SIG-M5 (cell line): Measurements from ENCODE around the gene RFX3.
A peak's percentile ranks its signal among the peaks of the same experiment; 100 is the strongest.

Source experiments
- DNase-seq: peaks from one replicate; lab custom pipeline; 2025; lab: John Stamatoyannopoulos, UW

RFX3 gene

DNA sequence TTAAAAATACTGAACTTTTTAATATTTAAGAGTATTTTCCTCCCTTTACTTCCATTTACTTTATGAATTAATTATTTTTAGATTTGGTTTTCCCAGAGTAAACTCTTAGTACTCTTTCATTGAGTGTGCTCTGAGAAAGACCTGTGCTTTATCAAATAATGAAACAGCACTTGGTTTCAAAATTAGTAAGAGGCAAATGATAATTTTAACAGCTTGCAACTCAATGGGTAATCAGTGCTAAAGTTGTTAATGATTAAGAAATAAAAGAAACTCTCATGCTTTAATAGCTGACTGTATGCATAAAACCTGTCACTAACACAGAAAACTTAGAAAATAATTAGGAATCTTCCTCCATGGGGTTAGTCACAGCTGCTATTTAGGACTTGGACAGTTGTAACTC, 244.4 kb downstream of the RFX3 start:
- DNase-seq: no peak

DNA sequence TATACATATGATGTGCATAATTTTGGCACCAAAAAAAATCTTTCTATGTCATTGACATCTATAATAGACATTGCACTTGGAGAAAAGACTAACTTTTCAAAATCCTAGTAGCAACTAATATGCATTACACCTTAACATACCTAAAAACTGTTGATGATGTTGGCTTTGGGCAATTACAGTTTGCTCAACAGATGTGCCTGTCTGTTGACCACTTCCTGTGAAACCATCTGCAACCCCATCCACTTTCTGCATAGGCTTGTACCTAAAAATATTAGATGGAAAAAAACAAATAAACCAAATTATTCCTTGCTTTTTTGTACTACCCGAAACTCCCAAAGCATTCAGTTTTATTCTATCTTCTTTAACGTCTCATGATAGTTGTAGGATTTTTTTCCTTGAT, 248.6 kb downstream of the RFX3 start:
- no peak for DNase-seq

DNA sequence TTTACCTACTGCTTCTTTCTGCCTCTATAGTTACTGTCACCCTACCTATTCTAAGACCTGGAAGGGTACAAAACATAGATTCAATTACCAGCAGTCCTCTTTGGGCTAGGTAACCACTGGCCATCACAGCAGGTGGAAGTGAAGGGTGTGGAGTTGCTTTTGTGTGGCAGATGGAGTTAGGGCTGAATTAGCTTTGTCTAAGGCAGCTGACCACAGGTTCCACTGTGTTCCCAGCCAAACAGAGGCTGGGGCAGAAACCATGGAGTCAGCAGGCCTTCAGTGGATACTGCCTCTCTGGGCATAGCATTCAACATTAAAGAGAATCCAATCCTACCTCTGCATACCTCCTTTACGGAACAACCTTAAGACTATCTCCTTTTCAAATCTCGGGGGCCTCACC, 254.2 kb downstream of the RFX3 start:
- no peak for DNase-seq

DNA sequence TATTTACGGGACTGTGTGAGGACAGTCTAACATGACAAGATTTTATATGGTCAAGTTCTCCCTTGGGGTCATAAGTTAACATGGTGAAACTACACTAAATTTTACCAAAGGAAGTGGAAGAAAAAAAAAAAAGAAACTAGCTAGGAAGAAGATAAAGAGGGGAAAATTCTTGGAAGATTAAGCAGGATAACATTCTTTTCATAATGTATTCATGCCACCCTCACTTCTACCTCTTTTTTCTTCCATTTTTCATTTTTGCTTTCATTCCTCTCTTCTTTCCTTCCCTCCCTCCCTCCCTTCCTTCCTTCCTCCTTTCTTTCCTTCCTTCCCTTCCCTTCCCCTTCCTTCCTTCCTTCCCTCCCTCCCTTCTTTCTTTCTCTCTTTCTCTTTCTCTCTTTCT, 254.6 kb downstream of the RFX3 start:
- no peak for DNase-seq

DNA sequence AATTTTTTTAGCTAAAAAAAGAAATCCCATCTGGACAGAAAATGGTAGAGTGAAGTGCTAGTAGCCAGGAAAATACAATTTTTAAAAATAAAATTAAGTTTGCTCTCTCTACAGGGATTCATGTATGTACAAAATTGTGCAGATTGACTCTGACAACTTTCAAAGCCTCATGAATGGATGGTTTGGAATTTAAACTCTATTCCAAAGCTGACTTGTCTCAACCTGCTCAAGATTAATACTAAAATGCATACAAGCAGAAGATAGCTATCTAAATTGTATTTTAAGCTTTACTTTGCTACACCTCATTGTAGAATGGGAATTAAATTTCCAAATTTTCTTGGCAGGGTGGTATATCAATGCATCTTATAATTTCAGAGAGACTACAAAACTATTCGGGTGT, 257.6 kb downstream of the RFX3 start:
- DNase-seq: no peak

DNA sequence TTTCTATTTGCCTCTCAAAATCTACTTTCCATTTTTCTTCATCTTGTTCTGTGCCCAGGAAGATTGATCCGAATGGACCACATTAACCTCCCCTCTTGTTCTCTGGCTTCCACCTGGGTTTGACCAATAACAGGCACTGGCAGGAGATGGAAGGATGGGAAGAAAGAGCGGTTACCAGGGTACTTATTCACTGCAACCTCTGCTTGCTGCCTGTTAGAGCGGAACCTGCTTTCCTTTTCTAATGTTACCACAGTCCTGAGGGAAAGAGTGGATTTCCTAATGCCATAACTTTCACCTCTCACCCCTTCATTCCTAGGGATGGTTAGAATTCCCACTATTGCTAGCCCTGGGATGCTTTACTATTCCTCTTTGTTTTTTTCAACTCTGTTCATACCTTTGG, 262.1 kb downstream of the RFX3 start:
- no peak for DNase-seq

DNA sequence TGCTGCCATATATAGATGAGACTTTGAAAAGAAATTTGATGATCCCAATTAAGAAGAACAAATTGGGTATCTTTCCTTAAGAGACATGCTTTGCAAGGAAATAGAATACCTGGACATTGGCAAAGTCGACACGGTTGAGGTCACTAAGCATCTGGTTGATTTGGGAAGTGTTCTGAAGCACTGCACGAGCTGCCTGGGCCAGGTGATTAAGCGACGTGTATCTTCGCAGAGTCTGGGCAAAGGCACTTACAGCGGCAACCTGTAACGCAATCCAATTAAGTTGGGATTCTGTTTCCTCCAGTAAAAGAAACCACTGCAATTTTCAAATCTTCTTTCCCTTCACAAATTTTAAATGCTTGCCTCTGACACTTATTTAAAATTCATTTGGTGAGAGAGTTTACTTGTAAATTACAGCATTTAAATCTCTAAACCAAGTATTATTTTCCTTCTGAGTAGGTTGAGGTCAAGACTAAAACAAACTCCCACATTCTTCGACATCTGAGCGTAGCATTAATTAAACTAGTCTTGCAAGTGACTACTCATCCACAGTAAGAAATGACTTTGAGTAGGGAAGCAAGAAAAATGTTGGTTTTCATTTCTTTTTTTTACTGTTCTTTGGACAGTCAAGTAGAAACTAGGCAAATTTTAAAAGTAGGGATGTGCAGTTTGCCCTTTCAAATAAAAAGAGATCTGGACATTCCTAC, 262.8 kb downstream of the RFX3 start:
- DNase-seq: no peak

DNA sequence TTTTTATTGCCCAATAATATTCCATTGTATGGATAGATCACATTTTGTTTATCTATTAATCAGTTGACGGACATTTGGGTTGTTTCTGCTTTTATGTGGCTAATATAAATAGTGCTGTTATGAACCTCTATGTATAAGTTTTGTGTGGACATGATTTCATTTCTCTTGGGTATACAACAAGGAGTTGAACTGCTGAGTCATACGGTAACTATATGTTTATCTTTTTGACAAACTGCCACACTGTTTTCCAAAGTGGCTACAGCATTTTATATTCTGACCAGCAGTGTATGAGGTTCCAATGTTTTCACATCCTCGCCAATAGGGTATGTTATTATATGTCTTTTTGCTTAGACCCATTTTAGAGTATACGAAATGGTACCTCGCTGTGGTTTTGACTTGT, 264.3 kb downstream of the RFX3 start:
- DNase-seq: no peak

DNA sequence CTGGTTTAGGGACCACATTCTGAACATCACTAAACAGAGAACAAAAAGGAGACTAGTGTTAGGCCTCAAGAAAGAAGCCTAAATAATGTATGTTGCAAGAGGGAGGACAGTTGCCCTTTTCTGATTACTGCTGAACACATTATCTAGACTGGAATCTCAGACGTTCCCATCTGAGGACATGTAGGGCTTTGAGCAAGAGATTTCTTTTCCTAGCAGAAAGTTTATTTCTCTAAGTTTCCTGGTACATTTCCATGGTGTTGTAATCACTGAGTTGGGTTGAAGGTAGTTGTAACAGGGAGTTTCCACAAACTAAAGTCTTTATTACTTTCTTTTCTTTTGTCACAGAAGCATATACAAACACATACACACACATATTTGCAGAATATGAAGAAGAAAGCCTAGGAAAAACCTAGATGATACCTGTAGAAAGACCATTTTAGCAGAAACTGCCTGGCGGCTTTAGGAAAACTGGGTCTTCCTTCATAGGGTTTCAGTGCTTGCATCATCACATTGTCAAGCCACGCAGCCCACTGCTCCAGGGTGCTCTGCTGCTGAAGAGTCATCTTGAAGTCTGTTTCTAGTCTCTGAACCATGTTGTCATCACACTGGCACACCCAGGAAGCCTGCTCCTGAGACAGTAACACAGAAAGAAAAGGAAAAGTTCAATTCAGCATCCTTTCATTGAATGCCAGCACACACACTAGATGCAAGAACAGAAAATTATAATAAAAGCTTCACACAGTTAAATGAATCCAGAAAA, 269.1 kb downstream of the RFX3 start:
- DNase-seq: no peak

DNA sequence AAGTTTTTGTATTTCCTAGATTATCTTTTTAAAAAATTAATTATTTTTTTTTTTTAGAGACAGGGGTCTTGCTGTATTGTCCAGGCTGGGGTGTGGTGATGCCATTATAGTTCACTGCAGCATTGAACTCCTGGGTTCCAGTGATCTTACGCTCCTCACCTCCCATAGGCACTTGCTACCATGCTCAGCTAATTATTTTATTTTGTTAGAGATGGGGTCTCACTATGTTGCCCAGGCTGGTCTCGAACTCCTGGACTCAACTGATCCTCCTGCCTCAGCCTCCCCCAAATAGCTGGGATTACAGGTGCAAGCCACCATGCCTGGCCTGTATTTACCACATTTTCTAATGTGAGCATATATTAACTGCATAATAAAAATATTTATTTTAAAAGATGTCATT, 274.5 kb downstream of the RFX3 start:
- no peak for DNase-seq

DNA sequence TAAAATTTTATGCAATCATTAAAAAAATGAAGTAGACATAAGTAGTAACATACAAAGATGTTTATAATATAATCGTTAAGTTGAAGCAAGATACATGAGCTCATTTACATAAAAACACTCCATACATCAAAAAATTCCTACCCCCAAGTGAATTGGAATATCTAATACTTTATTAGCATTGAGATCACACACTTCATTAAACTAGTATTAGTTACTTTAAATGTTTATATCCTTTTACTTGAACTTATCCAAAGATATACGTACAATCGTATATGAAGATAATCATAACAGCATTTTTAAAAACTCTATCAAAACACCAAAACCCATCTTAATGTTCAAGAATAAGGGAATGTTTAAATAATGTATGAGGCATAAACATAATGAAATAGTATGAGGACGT, 275.1 kb downstream of the RFX3 start:
- no peak for DNase-seq

DNA sequence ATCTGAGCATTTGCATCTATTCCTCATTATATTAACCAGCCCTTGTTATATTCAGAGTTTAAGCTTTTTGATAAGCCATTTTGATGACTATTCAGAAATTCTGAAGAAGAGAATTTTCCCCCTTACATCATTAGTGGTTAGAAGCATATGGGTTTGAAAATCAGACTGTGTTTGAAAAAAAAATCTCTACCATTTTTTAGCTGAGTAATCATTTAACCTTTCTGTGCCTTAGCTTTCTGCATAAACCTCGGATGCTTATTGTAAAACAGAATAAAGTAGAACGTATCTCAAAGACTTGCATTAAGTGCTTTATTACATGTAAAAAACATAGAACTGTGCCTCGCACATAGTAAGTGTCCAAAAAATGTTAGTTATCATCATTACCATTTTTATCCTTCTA, 278.6 kb downstream of the RFX3 start:
- no peak for DNase-seq

DNA sequence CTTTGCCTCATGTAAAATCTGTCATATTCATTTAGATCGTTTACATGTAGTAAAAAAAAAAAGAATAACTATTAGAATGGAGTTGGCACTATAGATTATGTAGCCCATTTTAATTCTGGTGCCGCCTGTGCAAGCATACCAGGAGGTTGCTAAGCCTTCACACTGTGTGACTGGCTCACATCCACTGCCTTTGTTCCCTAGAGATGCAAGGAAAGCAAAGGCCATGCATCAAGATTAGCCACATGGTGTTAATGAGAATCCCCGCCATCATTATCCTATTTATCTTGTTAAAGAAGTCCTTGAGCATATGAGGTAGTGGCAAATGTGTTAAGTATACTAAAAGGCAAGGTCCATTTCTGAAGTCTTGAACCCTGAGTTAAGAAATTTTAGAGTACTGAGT, 279.6 kb downstream of the RFX3 start:
- DNase-seq: no peak

DNA sequence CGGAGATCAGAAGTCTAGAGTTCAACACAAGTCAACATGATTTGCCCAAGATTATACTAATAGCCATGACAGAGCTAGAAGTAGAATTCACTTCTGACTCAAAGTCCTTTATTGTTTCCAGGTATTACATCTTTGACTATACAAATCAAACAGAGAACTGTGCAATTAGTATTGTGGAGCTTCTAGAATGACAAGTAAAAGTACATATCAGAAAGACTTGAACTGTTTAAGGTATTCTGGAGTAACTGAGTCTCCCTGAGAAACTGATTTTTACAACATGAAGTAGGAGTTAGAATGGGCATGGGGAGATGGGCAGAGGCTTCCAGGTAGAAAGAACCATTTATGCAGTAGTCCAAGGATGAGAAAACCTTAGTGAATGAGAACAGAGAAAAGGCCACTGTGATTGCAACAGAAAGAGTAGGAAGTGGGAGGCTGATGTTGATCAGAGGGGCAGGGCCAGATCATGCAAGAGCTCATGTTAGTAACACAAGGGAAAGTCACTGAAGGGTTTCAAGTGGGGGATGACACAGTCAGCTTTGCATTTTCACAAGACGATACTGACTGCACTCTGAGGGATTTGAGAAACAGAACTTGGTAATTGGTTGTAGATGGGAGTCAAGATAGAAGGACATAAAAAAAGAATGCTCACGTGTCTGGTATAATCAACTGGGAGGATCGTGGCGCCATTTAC, 280.7 kb downstream of the RFX3 start:
- DNase-seq: peak; percentile 46

DNA sequence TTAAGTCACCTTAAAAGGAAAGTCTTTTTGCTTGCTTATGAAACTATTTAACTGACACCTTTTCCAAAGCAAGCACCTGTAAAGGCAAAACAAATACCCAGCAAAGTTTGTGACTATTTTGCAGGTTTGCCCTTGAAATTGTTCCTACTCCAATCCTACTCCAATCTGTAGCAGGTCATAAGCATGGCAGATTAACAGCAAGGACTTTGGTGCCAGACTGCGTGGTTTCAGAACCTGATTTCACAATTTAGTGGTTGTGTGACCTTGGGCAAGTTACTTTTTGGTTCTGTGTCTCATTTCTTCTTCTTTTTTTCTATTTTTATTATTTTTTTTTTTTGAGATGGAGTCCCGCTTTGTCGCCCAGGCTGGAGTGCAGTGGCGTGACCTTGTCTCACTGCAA, 282.1 kb downstream of the RFX3 start:
- peak; percentile 2 for DNase-seq

DNA sequence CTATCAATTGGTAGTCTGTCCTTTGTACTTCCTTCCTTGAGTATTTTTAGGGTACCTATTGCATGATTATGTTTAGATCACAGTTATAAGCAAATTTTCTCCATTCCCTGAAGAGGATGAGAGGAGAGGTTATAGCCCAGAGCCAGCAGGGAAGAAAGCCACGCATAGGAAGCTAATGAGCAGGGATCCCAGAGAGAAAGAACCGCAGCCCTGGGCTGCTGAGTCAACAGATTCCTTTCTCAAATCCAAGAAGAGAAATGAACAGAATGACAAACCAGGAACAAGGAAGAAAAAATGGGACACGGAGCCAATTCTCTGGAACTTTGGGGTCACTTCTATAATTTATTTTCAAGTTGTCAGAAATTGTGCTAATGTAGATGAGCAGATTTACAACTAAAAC, 284.5 kb downstream of the RFX3 start:
- DNase-seq: no peak

DNA sequence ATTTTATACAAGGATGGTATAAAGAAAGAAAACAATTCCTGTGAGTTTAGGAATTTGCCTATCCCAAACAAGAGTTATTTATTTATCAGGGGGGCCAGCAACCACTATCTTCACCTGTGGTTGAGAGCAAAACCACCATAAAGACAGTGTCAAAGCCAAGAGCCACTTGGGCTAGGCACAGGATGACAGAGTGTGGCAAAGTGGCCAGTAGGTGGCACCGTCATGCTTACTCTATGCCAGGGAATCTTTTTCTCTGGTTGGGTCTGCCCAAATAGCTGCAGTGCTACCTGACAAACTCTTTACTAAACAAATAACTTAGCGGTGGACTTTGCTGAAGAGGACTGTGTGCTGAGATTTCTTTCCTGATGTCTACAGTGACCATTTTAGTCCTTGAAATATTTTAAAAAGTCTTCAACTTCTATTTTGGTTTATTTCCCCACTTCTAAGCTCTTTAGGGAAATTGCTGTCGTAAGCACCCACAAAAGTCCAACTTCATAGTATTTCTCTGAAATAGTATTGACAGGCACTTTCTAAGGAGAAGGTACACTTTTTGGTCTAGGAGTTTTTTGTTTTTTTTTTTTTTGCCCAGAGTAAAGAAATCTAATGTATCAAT, 285.0 kb downstream of the RFX3 start:
- no peak for DNase-seq

DNA sequence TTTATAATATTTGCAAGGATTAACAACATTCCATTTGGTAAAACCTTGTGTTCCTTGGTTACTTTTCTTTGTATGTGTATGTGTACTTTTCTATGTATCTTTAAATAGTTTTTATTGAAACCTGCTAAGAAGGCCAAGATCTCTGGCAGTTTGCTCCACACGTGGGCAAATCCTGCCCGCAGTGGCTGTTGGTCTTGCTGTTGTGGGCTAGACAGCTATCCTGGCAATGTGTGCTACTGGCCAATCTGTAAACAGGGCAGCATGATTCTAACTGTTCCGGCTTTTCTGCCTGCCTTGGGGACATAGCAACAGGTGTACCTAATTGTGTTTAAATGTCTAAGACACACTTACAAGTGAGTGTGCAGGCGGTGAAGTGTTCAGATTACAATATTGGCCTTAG, 286.6 kb downstream of the RFX3 start:
- DNase-seq: no peak

DNA sequence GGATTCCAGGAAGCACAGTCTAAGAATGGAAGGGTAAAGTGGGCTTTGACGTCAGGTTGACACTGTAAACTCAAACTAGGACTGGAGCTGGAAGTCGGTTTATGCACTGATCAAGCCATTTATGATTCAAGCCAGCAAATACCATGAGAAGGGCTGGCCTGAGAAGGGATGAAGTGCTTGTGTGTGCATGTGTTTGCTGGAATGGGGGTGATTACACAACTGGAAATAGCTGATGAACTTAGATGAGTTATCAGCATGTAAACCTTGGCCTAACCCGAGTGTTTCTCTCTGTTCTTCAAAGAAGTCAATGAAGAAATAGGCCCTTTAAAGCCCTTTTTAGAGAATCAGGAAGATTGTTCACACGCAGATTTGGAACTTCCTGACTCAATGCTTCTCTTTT, 287.6 kb downstream of the RFX3 start:
- DNase-seq: no peak

DNA sequence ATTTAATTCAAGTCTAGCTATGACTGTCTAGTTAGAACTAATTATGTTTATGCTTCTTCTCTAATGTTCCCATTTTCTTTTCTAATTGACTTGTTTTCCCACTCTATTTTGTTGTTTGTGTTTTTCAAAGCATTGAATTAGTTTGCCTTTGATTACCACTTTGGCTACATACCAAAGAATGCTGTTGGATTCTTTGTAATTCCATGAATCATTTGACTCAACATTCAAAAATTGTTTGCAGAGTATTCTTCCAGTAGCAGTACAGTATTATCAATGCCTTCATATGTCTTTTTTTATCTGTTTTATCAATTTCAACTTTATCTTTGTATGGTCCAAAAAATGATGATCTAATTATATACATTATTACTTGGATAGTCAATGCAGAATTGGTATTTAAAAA, 288.7 kb downstream of the RFX3 start:
- DNase-seq: no peak

DNA sequence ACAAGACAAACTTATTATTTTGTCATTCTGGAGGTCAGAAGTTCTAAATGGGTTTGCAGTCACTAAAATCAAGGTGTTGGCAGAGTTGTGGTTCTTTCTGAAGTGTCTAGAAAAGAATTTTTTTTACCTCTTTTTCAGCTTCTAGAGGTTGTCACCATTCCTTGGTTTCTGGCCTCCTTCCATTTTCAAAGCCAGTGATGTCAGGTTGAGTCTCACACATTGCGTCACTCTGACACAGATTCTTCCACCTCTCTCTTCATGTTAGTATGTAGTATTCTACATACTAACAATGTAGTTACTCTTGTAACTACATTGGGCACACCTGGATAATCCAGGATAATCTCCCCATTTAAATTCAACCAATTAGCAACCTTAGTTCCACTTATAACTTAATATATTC, 290.3 kb downstream of the RFX3 start:
- no peak for DNase-seq

DNA sequence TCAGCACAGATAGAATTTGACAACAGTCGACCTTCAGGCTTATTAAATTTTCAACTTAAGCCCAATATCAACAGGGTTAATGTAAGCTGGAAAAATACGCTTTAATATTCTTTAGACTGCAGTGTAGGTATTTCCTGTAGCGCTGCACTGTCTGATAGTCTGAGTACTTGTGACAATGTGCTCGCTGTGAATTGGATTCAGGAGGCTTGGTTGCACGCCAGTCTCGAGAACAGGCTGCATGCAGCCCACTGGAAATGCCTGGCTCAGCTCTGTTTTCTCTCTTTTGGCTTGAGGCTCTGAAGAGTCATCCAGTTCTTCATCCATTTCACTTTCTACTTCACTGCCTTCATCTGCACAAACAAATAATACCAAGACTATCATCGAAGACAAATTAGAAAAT, 300.9 kb downstream of the RFX3 start:
- DNase-seq: no peak

DNA sequence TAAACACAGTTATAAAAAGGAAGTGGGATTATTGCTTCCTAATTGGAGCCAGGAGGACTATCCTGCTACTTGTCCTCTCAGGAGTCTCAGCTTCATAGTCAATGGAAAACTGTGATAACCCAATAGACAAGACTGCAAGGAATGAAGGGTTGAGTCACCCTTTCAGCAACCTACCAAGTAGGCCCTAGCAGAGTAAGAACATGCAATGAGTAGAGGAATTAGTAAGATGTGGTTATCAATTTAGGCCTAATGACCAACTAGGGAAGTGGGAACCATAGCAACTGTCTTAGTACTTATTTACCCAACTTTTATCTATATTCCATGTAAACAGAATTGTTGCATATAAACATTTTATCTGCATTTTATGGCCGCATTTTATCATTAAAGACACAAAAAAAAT, 310.1 kb downstream of the RFX3 start:
- DNase-seq: no peak
